ENCODE data around the gene DPP6.

The DPP6 gene

DNA sequence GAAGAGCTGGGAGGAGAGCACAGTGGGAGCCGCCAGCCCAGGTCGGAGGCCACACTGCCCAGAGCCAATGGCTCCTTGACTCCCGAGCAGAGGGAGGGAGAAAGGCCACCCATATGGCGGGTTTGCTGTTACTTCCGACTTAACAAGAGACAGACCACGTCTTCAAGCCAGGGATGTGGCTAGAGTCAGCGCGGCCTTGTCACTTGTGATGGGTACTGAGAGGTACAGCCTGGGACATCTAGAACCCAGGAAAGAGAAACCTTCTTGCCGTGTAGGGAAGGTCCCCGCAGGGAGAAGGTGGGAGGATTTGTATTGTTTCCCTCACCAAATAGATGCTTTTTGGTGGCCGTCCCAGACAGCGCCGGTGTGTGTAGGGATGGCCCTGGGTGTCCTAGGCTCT is 823.1 kb downstream of the DPP6 start:
- no peaks in the 10 kb centered on the region for H3K27me3 ChIP-seq (ENCODE audit: control insufficient read depth in 1 of 2, insufficient read depth in 2 of 2, low read length in 2 of 2)
- no peaks in the 10 kb centered on the region for H3K4me1 ChIP-seq (ENCODE audit: control insufficient read depth, insufficient read depth, low read length)
- no peak overlapping the region for H3K4me3 ChIP-seq (ENCODE audit: low read length in 2 of 2)
- no peaks in the 10 kb centered on the region for H3K9me3 ChIP-seq (ENCODE audit: control insufficient read depth in 2 of 2, low read length in 2 of 2)
- H3K36me3 ChIP-seq (ENCODE audit: control insufficient read depth in 2 of 2, insufficient read depth in 2 of 2, low read length in 2 of 2) = no peaks in the 10 kb centered on the region
- no peak overlapping the region for H3K27ac ChIP-seq (ENCODE audit: low read length)
- H3K9ac ChIP-seq (ENCODE audit: low read length in 2 of 2) = no peak overlapping the region

DNA sequence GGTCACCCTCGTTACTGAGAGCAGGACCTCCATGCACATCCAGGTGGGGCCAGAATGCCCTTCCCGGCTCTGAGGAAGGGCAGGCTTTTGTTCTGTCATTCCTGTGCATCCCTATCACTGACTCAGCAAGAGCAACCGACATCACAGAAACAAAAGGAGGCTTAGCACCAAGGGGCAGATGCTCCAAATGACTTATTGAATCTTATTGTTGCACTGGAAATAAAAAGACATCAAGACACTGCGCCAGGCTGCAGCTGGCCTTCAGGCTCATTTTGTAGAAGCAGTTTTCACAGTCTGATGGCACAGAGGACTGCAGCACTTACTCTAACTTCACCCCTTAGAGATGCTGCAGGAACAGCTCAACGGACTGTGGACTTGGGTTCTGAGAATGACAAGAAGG is 824.3 kb downstream of the DPP6 start:
- no peak overlapping the region for H3K4me3 ChIP-seq (ENCODE audit: low read length in 2 of 2)
- no peaks in the 10 kb centered on the region for H3K27me3 ChIP-seq (ENCODE audit: control insufficient read depth in 1 of 2, insufficient read depth in 2 of 2, low read length in 2 of 2)
- no peaks in the 10 kb centered on the region for H3K9me3 ChIP-seq (ENCODE audit: control insufficient read depth in 2 of 2, low read length in 2 of 2)
- no peak overlapping the region for H3K9ac ChIP-seq (ENCODE audit: low read length in 2 of 2)
- H3K27ac ChIP-seq (ENCODE audit: low read length) = no peak overlapping the region
- no peaks in the 10 kb centered on the region for H3K4me1 ChIP-seq (ENCODE audit: control insufficient read depth, insufficient read depth, low read length)
- no peaks in the 10 kb centered on the region for H3K36me3 ChIP-seq (ENCODE audit: control insufficient read depth in 2 of 2, insufficient read depth in 2 of 2, low read length in 2 of 2)

DNA sequence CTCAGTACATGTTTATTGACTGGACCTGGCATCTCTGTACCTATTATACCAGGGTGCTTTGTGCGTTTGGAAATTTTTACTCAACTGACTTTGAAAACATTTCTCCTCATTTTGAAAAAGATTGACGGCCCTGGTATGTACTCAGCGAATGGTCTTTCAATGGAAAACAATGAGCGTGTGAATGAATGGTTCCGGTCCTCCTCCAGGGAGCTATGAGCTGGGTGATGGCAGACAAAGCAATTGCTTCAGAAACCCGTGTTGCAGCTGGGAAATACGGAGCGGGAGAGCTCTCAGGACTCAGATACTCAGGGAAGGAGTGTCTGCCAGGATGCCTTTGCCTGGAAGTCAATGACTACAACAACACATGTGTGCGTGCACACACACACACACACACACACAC is 824.8 kb downstream of the DPP6 start:
- H3K36me3 ChIP-seq (ENCODE audit: control insufficient read depth in 2 of 2, insufficient read depth in 2 of 2, low read length in 2 of 2) = no peaks in the 10 kb centered on the region
- H3K27me3 ChIP-seq (ENCODE audit: control insufficient read depth in 1 of 2, insufficient read depth in 2 of 2, low read length in 2 of 2) = no peaks in the 10 kb centered on the region
- no peak overlapping the region for H3K27ac ChIP-seq (ENCODE audit: low read length)
- no peak overlapping the region for H3K9ac ChIP-seq (ENCODE audit: low read length in 2 of 2)
- H3K4me3 ChIP-seq (ENCODE audit: low read length in 2 of 2) = no peak overlapping the region
- H3K9me3 ChIP-seq (ENCODE audit: control insufficient read depth in 2 of 2, low read length in 2 of 2) = no peaks in the 10 kb centered on the region
- no peaks in the 10 kb centered on the region for H3K4me1 ChIP-seq (ENCODE audit: control insufficient read depth, insufficient read depth, low read length)

DNA sequence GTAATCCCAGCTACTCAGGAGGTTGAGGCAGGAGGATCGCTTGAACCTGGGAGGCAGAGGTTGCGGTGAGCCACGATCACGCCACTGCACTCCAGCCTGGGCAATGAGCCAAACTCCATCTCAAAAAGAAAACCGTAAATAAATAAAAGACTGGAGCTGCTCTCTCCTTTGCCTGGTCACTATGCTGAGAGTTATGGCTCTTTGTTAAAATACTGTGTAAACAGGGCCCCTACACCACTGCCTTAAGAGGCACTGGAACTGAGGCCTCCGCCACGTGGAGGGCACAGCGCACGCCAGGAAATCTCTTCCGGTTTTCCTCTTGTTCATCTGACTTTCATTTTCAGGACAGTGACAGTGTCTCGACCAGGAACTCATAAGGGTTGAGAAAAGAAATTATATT is 827.4 kb downstream of the DPP6 start:
- Histone ChIP-seq H3K27me3 (ENCODE audit: control insufficient read depth in 1 of 2, insufficient read depth in 2 of 2, low read length in 2 of 2) (no peaks in the 10 kb centered on the region), H3K4me3 (ENCODE audit: low read length in 2 of 2) (no peak overlapping the region), H3K4me1 (ENCODE audit: control insufficient read depth, insufficient read depth, low read length) (no peaks in the 10 kb centered on the region), H3K36me3 (ENCODE audit: control insufficient read depth in 2 of 2, insufficient read depth in 2 of 2, low read length in 2 of 2) (peaks cover 0 to 2% of the 10 kb centered on the region in 2 donors), H3K9ac (ENCODE audit: low read length in 2 of 2) (no peak overlapping the region), H3K9me3 (ENCODE audit: control insufficient read depth in 2 of 2, low read length in 2 of 2) (no peaks in the 10 kb centered on the region), H3K27ac (ENCODE audit: low read length) (no peak overlapping the region)

DNA sequence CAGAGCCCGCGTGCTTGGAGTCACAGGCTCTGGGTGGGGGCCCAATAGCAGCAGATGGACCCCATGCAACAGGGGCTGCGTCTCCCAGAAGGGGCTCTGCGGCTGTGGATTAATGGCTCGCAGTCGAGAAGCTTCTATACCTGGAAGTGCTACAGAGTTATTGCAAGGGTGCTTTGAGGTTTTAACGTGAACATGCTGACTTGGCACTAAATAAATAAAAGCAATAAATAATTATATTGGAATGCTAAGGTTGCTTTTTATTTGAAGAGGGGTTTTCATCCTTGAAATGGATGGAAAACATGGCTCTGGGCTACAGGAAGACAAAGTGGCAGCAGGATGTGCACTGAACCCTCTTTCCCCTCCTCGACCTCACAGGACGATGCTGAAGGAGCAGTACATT is 828.3 kb downstream of the DPP6 start:
- Histone ChIP-seq H3K4me3 (ENCODE audit: low read length in 2 of 2) (no peak overlapping the region), H3K4me1 (ENCODE audit: control insufficient read depth, insufficient read depth, low read length) (no peaks in the 10 kb centered on the region), H3K27ac (ENCODE audit: low read length) (no peak overlapping the region), H3K36me3 (ENCODE audit: control insufficient read depth in 2 of 2, insufficient read depth in 2 of 2, low read length in 2 of 2) (peaks cover 0 to 2% of the 10 kb centered on the region in 2 donors), H3K9ac (ENCODE audit: low read length in 2 of 2) (no peak overlapping the region), H3K27me3 (ENCODE audit: control insufficient read depth in 1 of 2, insufficient read depth in 2 of 2, low read length in 2 of 2) (no peaks in the 10 kb centered on the region), H3K9me3 (ENCODE audit: control insufficient read depth in 2 of 2, low read length in 2 of 2) (no peaks in the 10 kb centered on the region)

DNA sequence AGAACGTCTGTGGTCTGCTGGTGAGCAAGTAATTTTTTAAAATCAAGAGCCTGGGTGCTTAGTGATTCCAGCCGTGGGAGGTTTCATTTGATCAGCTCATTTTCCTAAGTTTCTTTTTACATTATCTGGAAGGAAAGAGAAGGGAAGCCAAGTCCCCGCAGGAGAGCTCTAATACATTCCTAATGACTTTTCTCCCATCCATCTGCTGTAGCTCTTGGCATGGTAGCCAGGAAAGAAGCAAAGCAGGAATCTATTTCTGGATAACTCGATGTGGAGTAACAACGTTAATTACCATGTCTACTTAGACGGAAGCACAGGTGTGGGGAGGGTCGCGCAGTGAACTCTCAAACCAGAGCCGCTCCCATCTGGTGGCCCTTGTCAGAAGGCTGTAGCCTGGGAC is 828.8 kb downstream of the DPP6 start:
- Histone ChIP-seq H3K4me3 (ENCODE audit: low read length in 2 of 2) (no peak overlapping the region), H3K36me3 (ENCODE audit: control insufficient read depth in 2 of 2, insufficient read depth in 2 of 2, low read length in 2 of 2) (peaks cover 0 to 2% of the 10 kb centered on the region in 2 donors), H3K9ac (ENCODE audit: low read length in 2 of 2) (no peak overlapping the region), H3K27me3 (ENCODE audit: control insufficient read depth in 1 of 2, insufficient read depth in 2 of 2, low read length in 2 of 2) (no peaks in the 10 kb centered on the region), H3K9me3 (ENCODE audit: control insufficient read depth in 2 of 2, low read length in 2 of 2) (no peaks in the 10 kb centered on the region), H3K27ac (ENCODE audit: low read length) (no peak overlapping the region), H3K4me1 (ENCODE audit: control insufficient read depth, insufficient read depth, low read length) (no peaks in the 10 kb centered on the region)

GRCh38 chr7:154881526-154881925 is 829.3 kb downstream of the DPP6 start:
- H3K9ac ChIP-seq (ENCODE audit: low read length in 2 of 2) = no peak overlapping the region
- H3K4me1 ChIP-seq (ENCODE audit: control insufficient read depth, insufficient read depth, low read length) = no peaks in the 10 kb centered on the region
- H3K4me3 ChIP-seq (ENCODE audit: low read length in 2 of 2) = no peak overlapping the region
- peaks cover 0 to 2% of the 10 kb centered on the region in 2 donors for H3K36me3 ChIP-seq (ENCODE audit: control insufficient read depth in 2 of 2, insufficient read depth in 2 of 2, low read length in 2 of 2)
- no peaks in the 10 kb centered on the region for H3K27me3 ChIP-seq (ENCODE audit: control insufficient read depth in 1 of 2, insufficient read depth in 2 of 2, low read length in 2 of 2)
- no peaks in the 10 kb centered on the region for H3K9me3 ChIP-seq (ENCODE audit: control insufficient read depth in 2 of 2, low read length in 2 of 2)
- no peak overlapping the region for H3K27ac ChIP-seq (ENCODE audit: low read length)

DNA sequence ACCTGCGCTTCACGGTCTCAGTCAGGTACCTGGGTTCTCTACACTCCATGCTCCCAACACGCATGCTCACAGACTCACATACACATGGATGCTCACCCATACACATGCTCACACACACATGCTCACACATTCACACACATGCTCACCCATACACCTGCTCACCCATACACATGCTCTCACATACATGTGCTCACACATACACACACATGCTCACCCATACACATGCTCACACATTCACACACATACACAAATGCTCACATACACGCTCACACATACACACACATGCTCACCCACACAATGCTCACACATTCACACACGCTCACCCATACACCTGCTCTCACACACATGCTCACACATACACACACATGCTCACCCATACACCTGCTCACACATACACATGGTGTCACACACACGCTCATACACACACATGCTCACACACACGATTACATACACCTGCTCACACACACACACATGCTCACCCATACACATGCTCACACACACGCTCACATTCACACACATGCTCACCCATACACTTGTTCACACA is 830.8 kb downstream of the DPP6 start:
- peaks cover 0 to 2% of the 10 kb centered on the region in 2 donors for H3K36me3 ChIP-seq (ENCODE audit: control insufficient read depth in 2 of 2, insufficient read depth in 2 of 2, low read length in 2 of 2)
- H3K4me1 ChIP-seq (ENCODE audit: control insufficient read depth, insufficient read depth, low read length) = no peaks in the 10 kb centered on the region
- no peak overlapping the region for H3K4me3 ChIP-seq (ENCODE audit: low read length in 2 of 2)
- H3K27ac ChIP-seq (ENCODE audit: low read length) = no peak overlapping the region
- H3K9ac ChIP-seq (ENCODE audit: low read length in 2 of 2) = no peak overlapping the region
- no peaks in the 10 kb centered on the region for H3K27me3 ChIP-seq (ENCODE audit: control insufficient read depth in 1 of 2, insufficient read depth in 2 of 2, low read length in 2 of 2)
- H3K9me3 ChIP-seq (ENCODE audit: control insufficient read depth in 2 of 2, low read length in 2 of 2) = no peaks in the 10 kb centered on the region

DNA sequence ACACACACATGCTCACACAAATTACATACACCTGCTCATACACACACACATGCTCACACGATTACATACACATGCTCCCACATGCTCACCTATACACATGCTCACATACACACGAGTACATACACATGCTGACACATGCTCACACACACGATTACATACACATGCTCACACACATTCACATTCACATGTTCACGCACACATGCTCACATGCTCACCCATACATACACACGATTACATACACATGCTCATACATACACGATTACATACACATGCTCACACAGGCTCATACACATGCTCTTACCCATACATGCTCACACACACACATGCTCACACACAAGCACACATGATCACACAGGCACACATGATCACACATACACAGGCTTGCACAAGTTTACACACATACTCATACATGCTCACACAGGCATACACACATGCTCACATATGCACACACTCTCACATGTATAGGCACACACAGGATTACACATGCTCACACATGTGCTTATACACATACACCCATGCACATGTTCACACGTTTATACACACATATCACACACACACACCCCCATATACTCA is 832.2 kb downstream of the DPP6 start:
- Histone ChIP-seq H3K4me3 (ENCODE audit: low read length in 2 of 2) (no peak overlapping the region), H3K27ac (ENCODE audit: low read length) (no peak overlapping the region), H3K27me3 (ENCODE audit: control insufficient read depth in 1 of 2, insufficient read depth in 2 of 2, low read length in 2 of 2) (no peaks in the 10 kb centered on the region), H3K4me1 (ENCODE audit: control insufficient read depth, insufficient read depth, low read length) (no peaks in the 10 kb centered on the region), H3K9ac (ENCODE audit: low read length in 2 of 2) (no peak overlapping the region), H3K9me3 (ENCODE audit: control insufficient read depth in 2 of 2, low read length in 2 of 2) (no peaks in the 10 kb centered on the region), H3K36me3 (ENCODE audit: control insufficient read depth in 2 of 2, insufficient read depth in 2 of 2, low read length in 2 of 2) (peaks cover 0 to 2% of the 10 kb centered on the region in 2 donors)

- H3K27me3 ChIP-seq (ENCODE audit: control insufficient read depth in 1 of 2, insufficient read depth in 2 of 2, low read length in 2 of 2) = no peaks in the 10 kb centered on the region
- H3K4me1 ChIP-seq (ENCODE audit: control insufficient read depth, insufficient read depth, low read length) = no peaks in the 10 kb centered on the region
- H3K9me3 ChIP-seq (ENCODE audit: control insufficient read depth in 2 of 2, low read length in 2 of 2) = no peaks in the 10 kb centered on the region
- H3K9ac ChIP-seq (ENCODE audit: low read length in 2 of 2) = no peak overlapping the region
- no peak overlapping the region for H3K27ac ChIP-seq (ENCODE audit: low read length)
- H3K36me3 ChIP-seq (ENCODE audit: control insufficient read depth in 2 of 2, insufficient read depth in 2 of 2, low read length in 2 of 2) = peaks cover 0 to 7% of the 10 kb centered on the region in 2 donors
- H3K4me3 ChIP-seq (ENCODE audit: low read length in 2 of 2) = no peak overlapping the region
Observed at GRCh38 chr7:154886591-154886990, 834.4 kb downstream of the DPP6 start.

- Histone ChIP-seq H3K27ac (ENCODE audit: low read length) (no peak overlapping the region), H3K9me3 (ENCODE audit: control insufficient read depth in 2 of 2, low read length in 2 of 2) (no peaks in the 10 kb centered on the region), H3K36me3 (ENCODE audit: control insufficient read depth in 2 of 2, insufficient read depth in 2 of 2, low read length in 2 of 2) (peaks cover 0 to 6% of the 10 kb centered on the region in 2 donors), H3K27me3 (ENCODE audit: control insufficient read depth in 1 of 2, insufficient read depth in 2 of 2, low read length in 2 of 2) (no peaks in the 10 kb centered on the region), H3K4me3 (ENCODE audit: low read length in 2 of 2) (no peak overlapping the region), H3K9ac (ENCODE audit: low read length in 2 of 2) (no peak overlapping the region), H3K4me1 (ENCODE audit: control insufficient read depth, insufficient read depth, low read length) (no peaks in the 10 kb centered on the region)
Observed at GRCh38 chr7:154888690-154889089, 836.5 kb downstream of the DPP6 start.
